Measurements from ENCODE around the gene ARHGAP15.

DNA sequence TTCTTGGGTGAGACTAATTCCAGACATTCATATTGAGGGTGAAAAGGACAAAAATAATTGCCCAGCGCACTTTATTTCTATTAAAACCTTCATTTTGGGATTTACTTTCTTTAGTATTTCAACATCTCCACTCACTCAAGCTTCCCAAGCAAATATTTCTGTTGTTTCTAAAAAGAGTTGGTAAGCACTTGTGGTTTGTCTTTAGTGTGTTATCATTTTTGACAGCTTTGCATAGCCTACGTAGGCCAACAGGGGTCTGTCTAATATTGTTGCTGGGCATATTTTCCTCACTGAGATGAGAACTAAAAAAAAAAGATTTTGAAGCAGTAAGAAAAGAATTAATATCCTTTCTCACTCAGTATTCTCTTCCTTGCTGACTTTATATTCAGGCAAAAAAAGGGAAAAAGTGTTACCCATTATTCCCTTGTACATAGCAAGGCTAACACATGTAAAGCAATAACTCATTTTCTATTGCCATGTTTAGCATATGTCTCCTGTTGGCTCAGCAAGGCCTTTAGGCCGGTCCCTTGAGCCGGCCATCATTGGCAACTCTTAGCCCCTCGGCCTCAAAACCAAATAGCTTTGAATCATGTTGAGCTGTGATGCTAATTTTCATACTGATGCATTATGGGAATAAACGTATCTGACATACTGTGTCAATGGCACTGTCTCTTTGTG, 494.2 kb downstream of the ARHGAP15 start:
- TF ChIP-seq, protein P1, sequence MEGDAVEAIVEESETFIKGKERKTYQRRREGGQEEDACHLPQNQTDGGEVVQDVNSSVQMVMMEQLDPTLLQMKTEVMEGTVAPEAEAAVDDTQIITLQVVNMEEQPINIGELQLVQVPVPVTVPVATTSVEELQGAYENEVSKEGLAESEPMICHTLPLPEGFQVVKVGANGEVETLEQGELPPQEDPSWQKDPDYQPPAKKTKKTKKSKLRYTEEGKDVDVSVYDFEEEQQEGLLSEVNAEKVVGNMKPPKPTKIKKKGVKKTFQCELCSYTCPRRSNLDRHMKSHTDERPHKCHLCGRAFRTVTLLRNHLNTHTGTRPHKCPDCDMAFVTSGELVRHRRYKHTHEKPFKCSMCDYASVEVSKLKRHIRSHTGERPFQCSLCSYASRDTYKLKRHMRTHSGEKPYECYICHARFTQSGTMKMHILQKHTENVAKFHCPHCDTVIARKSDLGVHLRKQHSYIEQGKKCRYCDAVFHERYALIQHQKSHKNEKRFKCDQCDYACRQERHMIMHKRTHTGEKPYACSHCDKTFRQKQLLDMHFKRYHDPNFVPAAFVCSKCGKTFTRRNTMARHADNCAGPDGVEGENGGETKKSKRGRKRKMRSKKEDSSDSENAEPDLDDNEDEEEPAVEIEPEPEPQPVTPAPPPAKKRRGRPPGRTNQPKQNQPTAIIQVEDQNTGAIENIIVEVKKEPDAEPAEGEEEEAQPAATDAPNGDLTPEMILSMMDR (IDR thresholded peaks at IDR 0.05; ENCODE audit: low read length), result no peak
- no peak for TF ChIP-seq EZH2 (optimal IDR thresholded peaks at IDR 0.05; ENCODE audit: low read depth, low read length)
- no peak for TF ChIP-seq EZH2phosphoT487 (IDR thresholded peaks at IDR 0.05; ENCODE audit: low read length)

Measured in MM.1S (cell line).